HG02571 (cell line): ENCODE measurements around the gene GGTLC2.

ENCODE experiments used
- ATAC-seq: cut with Tn5 transposase; IDR thresholded peaks from one replicate; pipeline ENCODE4 v1.9.1; 2021; ENCODE audit warnings: mild to moderate bottlenecking, moderate library complexity; ENCODE audit not compliant: unreplicated experiment

The GGTLC2 gene

DNA sequence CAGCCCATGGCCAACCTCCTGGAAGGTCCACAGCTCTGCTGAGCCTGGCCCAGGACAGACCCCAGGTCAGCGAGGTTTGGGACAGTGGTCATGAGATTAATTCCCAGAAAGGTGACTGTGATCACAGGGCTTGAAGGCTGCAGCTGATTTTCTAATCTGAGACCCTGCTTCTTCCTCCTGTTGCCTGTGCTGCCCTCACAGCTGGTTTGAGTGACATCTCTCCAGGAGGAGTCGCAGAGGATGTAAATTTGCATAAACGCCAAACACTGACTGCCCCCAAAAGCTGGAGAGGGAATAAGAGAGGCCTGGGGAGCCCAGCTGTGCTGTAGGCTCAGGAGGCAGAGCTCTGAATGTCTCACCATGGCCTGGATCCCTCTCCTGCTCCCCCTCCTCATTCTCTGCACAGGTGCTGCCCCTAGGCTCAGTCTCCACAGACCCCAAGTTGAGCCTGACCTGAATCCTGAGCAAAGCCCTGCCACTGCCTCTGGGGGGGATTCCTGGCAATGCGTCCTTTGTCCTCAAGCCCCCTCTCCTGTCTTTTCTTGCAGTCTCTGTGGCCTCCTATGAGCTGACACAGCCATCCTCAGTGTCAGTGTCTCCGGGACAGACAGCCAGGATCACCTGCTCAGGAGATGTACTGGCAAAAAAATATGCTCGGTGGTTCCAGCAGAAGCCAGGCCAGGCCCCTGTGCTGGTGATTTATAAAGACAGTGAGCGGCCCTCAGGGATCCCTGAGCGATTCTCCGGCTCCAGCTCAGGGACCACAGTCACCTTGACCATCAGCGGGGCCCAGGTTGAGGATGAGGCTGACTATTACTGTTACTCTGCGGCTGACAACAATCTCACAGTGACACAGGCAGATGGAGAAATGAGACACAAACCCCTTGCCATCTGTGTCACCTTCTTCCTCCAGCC is 23.8 kb downstream of the GGTLC2 start:
- no peak for ATAC-seq

DNA sequence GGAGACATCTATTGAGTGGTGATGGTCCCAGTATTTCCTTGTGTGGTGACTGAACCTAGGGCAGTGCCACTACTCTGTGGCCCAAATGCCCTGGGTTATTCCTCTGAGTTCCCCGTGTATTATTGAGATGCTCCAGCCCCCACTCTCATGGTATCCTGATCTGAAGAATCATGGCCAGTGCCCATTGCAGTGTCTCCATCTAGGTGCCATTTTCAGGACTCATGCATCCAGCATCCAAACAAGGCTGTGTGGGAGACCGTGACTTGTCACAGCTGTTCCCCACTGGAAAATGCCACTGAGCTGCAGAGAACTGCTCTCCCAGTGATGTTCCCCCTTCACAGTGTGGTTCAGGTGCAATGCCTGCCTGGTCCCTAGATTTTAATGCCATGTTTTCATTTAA is 24.7 kb downstream of the GGTLC2 start:
- no peak for ATAC-seq

DNA sequence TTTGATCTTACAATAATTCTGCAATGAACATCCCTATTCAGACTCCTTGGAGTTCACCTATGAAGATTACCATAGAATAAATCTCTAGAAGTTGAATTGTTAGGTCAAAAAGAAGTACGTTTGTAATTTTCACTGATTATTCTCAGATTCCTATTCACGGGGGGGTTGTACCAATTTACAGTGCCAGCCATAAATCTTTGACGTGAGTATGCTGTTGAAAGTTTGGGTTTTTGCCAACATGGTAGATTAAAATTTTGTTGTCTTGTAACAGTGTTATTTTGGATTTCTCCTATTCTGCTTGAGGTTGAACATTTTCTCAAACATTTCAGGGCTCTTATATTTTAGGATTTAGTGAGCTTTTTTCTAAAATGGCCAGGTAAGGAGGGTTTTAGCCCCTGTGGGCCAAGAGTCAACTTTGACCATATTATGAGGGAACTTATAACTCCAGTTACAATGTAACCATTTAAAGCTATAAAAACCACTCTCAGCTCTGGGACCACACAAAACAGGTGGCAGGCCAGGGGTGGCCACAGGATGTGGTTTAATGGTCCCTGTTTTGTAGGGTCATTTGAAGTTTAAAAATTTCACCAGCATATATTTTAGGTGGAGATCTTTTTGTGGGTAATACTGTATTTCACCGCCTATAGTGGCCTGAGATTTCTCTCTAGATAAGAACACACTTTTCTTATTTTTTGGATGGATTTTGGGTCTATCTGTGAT is 25.8 kb downstream of the GGTLC2 start:
- no peak for ATAC-seq

DNA sequence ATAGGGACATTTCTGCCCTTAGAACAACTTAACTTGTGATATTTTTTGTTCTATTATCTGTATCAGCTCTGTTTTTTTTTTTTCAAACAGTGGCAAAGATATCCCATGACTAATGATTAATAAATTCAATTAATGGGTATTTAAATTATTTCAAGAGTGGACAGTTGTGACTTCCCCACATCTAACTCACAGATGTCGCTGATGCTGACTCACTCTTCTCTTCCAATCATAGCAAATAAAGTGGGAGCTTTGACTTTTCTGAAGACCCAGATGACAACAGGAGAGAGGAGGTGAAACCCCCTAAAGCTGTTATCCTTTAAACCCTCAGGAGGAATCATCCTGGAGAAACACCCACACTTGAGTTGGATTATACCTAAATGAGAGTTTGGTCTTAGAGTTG is 27.1 kb downstream of the GGTLC2 start:
- no peak for ATAC-seq

DNA sequence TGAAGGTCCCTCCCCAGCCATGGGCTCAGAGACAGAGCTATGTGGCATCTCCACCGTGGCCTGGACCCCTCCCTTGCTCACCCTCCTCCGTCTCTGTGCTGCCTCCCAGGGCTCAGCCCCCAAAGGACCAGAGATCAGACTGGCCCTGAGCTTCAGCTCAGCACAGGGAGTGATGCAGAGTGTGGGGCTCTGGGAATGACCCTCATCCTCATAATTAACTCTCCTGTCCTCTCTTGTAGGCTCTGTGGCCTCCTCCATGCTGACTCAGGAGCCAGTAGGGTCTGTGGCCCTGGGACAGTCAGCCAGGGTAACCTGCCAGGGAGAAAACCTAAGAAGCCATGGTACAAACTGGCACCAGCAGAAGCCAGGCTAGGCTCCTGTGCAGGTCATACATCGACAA is 28.7 kb downstream of the GGTLC2 start:
- no peak for ATAC-seq

DNA sequence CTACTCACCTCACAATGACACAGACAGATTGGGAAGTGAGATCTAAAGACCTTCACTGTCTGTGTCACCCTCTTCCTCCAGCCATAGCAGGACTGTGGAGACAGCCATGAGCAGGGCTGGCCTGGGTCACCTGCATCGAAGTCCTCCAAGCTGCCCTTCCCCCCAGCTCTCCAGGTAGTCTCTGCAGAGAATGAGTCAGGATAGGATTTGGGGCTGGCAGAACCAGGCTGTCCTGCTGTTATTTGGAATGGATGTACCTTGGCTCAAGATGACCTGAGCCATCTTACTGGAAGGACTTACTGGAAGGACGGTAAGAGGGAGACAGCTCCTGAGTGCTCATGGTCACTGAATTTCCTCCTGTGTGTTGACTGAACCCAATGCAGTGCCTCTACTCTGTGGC is 29.2 kb downstream of the GGTLC2 start:
- no peak for ATAC-seq

GRCh38 chr22:22674467-22674866 is 30.1 kb downstream of the GGTLC2 start:
- ATAC-seq, result no peak

- ATAC-seq, result no peak
These were observed 34.6 kb downstream of the GGTLC2 start for GRCh38 chr22:22678970-22679369.

DNA sequence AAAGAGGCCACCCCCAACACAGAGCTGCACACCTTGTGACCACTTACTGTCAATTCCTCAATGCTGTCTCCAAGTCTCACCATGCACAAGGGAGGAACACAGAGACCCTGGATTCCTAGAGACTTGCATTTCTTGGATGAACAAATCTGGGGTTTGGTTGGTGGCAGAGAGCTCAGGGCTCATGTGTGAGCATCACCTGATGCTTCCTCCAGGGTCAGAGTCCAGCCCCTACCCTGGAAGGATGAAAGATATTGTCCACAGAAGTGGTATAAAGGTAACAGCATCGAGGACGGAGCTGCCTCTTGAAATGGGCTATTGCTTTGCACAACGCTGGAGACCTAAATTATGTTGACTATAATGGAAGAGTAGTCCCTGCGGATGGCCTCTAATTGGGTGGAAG is 36.0 kb downstream of the GGTLC2 start:
- ATAC-seq, result no peak

DNA sequence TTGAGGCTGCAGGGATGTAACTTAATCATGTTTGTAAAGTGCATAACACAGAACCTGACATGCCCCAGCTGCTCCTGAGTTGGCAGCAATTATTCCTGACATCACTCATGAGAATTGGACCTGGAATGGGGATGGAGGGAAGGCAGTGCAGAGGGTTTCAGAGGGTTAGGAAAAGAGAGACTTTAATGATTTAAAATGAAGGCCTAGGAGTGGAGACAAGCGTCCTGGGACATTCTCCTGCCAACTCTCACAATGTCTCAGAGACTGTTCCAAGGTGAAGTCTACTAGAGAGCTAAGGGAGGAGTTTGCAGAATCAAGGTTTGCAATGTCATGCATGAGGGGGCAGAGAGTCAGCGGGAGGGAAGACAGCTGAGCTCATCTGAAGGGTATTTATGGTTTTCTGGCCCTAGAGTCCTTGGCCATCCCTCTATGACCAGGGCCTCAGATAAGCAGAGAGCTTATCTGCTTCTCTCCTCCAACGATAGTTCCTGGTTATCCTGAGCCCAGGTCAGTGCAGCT is 36.9 kb downstream of the GGTLC2 start:
- no peak for ATAC-seq

GRCh38 chr22:22682196-22682595 is 37.8 kb downstream of the GGTLC2 start:
- no peak for ATAC-seq

- no peak for ATAC-seq
These were observed 38.6 kb downstream of the GGTLC2 start for GRCh38 chr22:22682807-22683667.

GRCh38 chr22:22683668-22684361 is 39.4 kb downstream of the GGTLC2 start:
- no peak for ATAC-seq

- no peak for ATAC-seq
These were observed 40.5 kb downstream of the GGTLC2 start for GRCh38 chr22:22684580-22685561.

- ATAC-seq, result no peak
These were observed 41.2 kb downstream of the GGTLC2 start for GRCh38 chr22:22685586-22685985.

- peak; percentile 48 for ATAC-seq
These were observed 42.0 kb downstream of the GGTLC2 start for GRCh38 chr22:22686202-22687115.

- ATAC-seq, result no peak
These were observed 43.5 kb downstream of the GGTLC2 start for GRCh38 chr22:22687638-22688500.
